ENCODE data around the gene FHOD3. TPM values are rescaled to one million over a fixed set of nuclear protein-coding genes. Genes with fewer than 3 reads are reported as not detected.

FHOD3 gene
- total and polyA plus RNA-seq, 10 donors, result 1.2 to 2.7 (median 1.9) TPM

- Histone ChIP-seq H3K4me1 (no peaks in the 10 kb centered on the region), H3K36me3 (no peaks in the 10 kb centered on the region), H3K27me3 (replicated peaks in 1 of 7) (peaks cover 0 to 14% (median 0%) of the 10 kb centered on the region in 7 donors), H3K4me3 (no peak overlapping the region), H3K9me3 (no peaks in the 10 kb centered on the region), H3K27ac (no peak overlapping the region)
- intact Hi-C loops (cut with DNase I; ENCODE audit: low total_unique reads), result no loop called here
- no peak for DNase-seq
- no peak for TF ChIP-seq POLR2A (IDR thresholded peaks at IDR 0.05)
- TF ChIP-seq, protein P1, sequence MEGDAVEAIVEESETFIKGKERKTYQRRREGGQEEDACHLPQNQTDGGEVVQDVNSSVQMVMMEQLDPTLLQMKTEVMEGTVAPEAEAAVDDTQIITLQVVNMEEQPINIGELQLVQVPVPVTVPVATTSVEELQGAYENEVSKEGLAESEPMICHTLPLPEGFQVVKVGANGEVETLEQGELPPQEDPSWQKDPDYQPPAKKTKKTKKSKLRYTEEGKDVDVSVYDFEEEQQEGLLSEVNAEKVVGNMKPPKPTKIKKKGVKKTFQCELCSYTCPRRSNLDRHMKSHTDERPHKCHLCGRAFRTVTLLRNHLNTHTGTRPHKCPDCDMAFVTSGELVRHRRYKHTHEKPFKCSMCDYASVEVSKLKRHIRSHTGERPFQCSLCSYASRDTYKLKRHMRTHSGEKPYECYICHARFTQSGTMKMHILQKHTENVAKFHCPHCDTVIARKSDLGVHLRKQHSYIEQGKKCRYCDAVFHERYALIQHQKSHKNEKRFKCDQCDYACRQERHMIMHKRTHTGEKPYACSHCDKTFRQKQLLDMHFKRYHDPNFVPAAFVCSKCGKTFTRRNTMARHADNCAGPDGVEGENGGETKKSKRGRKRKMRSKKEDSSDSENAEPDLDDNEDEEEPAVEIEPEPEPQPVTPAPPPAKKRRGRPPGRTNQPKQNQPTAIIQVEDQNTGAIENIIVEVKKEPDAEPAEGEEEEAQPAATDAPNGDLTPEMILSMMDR (IDR thresholded peaks at IDR 0.05 in 8 of 11, conservative IDR thresholded peaks at IDR 0.05 in 3 of 11), result no peak
- no peak for TF ChIP-seq POLR2AphosphoS5 (IDR thresholded peaks at IDR 0.05)
- WGBS, 5 donors, result 50 to 87% (median 64%) methylated on average over 1 to 3 of the region's 3 CpGs
Measured at GRCh38 chr18:36519358-36519757, 221.8 kb downstream of the FHOD3 start.

DNA sequence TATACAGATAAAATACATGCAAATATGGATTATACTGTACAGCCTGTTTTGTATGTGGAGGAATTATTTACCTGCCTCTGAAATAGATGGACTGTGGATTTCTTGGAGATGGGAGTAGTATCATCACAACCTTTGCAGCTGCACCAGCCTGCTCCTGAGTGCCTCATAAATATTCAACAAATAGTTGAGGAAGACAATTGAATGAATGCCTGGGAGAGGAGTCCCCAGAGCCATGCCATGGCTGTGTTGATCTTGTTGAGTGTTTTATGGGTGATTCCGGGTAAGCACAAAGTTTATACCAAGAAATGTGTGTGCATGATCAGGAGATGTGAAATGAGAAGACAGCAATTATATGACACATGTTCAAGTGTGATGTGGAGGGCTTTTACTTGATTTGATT lies 225.0 kb downstream of the FHOD3 start:
- H3K4me3 ChIP-seq, result no peak overlapping the region
- TF ChIP-seq POLR2AphosphoS5 (IDR thresholded peaks at IDR 0.05), result no peak
- TF ChIP-seq POLR2A (IDR thresholded peaks at IDR 0.05), result no peak
- TF ChIP-seq, protein P1 (IDR thresholded peaks at IDR 0.05 in 8 of 11, conservative IDR thresholded peaks at IDR 0.05 in 3 of 11), result no peak
- DNase-seq, result no peak
- WGBS, 5 donors, result 81 to 100% (median 94%) methylated on average over 1 of the region's 1 CpG
- intact Hi-C loops (cut with DNase I; ENCODE audit: low total_unique reads), result no loop called here
- H3K27ac ChIP-seq, result no peak overlapping the region
- no peaks in the 10 kb centered on the region for H3K4me1 ChIP-seq
- peaks cover 0 to 14% (median 0%) of the 10 kb centered on the region in 7 donors for H3K27me3 ChIP-seq (replicated peaks in 1 of 7)
- no peaks in the 10 kb centered on the region for H3K36me3 ChIP-seq
- H3K9me3 ChIP-seq, result no peaks in the 10 kb centered on the region

GRCh38 chr18:36525913-36526312 lies 228.4 kb downstream of the FHOD3 start:
- peaks cover 0 to 5% (median 0%) of the 10 kb centered on the region in 7 donors for H3K27me3 ChIP-seq (replicated peaks in 1 of 7)
- intact Hi-C loops (cut with DNase I; ENCODE audit: low total_unique reads), result no loop called here
- no peak for TF ChIP-seq POLR2AphosphoS5 (IDR thresholded peaks at IDR 0.05)
- no peaks in the 10 kb centered on the region for H3K36me3 ChIP-seq
- no peak for DNase-seq
- no peak overlapping the region for H3K4me3 ChIP-seq
- no peaks in the 10 kb centered on the region for H3K9me3 ChIP-seq
- 90 to 97% (median 96%) methylated on average over 3 of the region's 3 CpGs for WGBS, 5 donors
- H3K4me1 ChIP-seq, result no peaks in the 10 kb centered on the region
- no peak overlapping the region for H3K27ac ChIP-seq

DNA sequence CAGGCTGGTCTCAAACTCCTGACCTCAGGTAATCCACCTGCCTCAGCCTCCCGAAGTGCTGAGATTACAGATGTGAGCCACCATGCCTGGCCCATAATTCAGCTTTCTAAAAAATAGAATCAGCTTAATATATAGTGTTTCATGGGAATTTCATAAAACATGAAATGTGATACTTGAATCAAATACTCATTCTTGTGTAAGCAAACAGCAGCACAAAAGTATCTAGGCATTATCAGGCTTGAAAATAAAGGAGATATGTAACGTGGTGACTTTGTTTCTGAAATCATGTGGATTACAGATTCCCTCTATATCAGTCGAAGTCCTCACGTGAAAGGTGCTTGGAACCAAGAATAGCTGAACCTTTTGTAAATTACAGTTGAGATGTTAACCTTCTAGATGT lies 229.1 kb downstream of the FHOD3 start:
- Histone ChIP-seq H3K4me1 (no peaks in the 10 kb centered on the region), H3K27me3 (replicated peaks in 1 of 7) (peaks cover 0 to 5% (median 0%) of the 10 kb centered on the region in 7 donors), H3K9me3 (no peaks in the 10 kb centered on the region), H3K4me3 (no peak overlapping the region), H3K27ac (no peak overlapping the region), H3K36me3 (no peaks in the 10 kb centered on the region)
- TF ChIP-seq, protein P1 (IDR thresholded peaks at IDR 0.05 in 8 of 11, conservative IDR thresholded peaks at IDR 0.05 in 3 of 11), result no peak
- no peak for TF ChIP-seq POLR2AphosphoS5 (IDR thresholded peaks at IDR 0.05)
- TF ChIP-seq POLR2A (IDR thresholded peaks at IDR 0.05), result no peak
- intact Hi-C loops (cut with DNase I; ENCODE audit: low total_unique reads), result no loop called here
- 83 to 96% (median 85%) methylated on average over 4 of the region's 4 CpGs for WGBS, 5 donors
- DNase-seq, result no peak

DNA sequence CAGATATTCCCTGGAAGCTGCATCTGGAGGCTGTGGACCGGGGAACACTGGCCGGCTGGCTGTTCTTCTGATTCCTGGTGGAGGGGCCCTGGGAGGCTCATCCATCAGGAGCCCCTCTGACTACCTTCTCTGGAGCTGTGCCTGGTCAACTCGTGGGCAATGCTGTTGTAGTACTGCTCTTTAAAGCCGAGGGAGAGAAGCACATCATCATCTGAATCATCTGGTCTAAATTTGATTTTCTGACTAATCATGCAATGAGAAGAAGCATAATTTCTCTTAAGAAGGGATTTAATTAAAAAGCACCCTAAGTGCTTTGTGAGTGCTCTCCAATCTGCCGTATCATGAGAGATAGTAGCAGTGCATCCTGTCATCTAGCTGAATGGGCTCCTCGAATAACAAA lies 229.5 kb downstream of the FHOD3 start:
- Histone ChIP-seq H3K4me3 (no peak overlapping the region), H3K9me3 (no peaks in the 10 kb centered on the region), H3K36me3 (no peaks in the 10 kb centered on the region), H3K27me3 (replicated peaks in 1 of 7) (peaks cover 0 to 6% (median 0%) of the 10 kb centered on the region in 7 donors), H3K4me1 (no peaks in the 10 kb centered on the region), H3K27ac (no peak overlapping the region)
- 76 to 87% (median 78%) methylated on average over 6 of the region's 6 CpGs for WGBS, 5 donors
- intact Hi-C loops (cut with DNase I; ENCODE audit: low total_unique reads), result no loop called here
- DNase-seq, result no peak
- TF ChIP-seq, protein P1 (IDR thresholded peaks at IDR 0.05 in 8 of 11, conservative IDR thresholded peaks at IDR 0.05 in 3 of 11), result no peak
- TF ChIP-seq POLR2AphosphoS5 (IDR thresholded peaks at IDR 0.05) (no peak), POLR2A (IDR thresholded peaks at IDR 0.05) (no peak)

All from spleen (tissue), 11 donors.